Smooth muscle cell (in vitro differentiated cells): ENCODE measurements around the gene XPR1. TPM values are rescaled to one million over a fixed set of nuclear protein-coding genes. Genes with fewer than 3 reads are reported as not detected.

Experiments
- DNase-seq: peaks from one replicate; lab custom pipeline; 2025; ENCODE audit not compliant: unreplicated experiment; lab: John Stamatoyannopoulos, UW
- H2AFZ ChIP-seq: fragments of 200-600 bp; sonication (generic); 2 replicates; pipeline ENCODE4 v1.6.0; 2016; ENCODE audit warnings: antibody characterized with exemption, low read depth, mild to moderate bottlenecking
- H3F3A ChIP-seq: fragments of 200-600 bp; sonication (generic); 2 replicates; pipeline ENCODE4 v1.6.0; 2017; ENCODE audit warnings: antibody characterized with exemption, low read depth
- H3K27ac ChIP-seq: fragments of 200-600 bp; sonication (generic); 2 replicates; pipeline ENCODE4 v1.5.1; 2016; ENCODE audit warnings: low read depth, mild to moderate bottlenecking
- H3K27me3 ChIP-seq: fragments of 200-600 bp; sonication (generic); 2 replicates; pipeline ENCODE4 v1.6.1; 2016; ENCODE audit warnings: low read depth, mild to moderate bottlenecking
- H3K36me3 ChIP-seq: fragments of 200-600 bp; sonication (generic); 2 replicates; pipeline ENCODE4 v1.5.1; 2016; ENCODE audit warnings: low read depth
- H3K4me1 ChIP-seq: fragments of 200-600 bp; sonication (generic); 2 replicates; pipeline ENCODE4 v1.5.1; 2016; ENCODE audit warnings: low read depth
- H3K4me2 ChIP-seq: fragments of 200-600 bp; sonication (generic); 2 replicates; pipeline ENCODE4 v1.6.0; 2016; ENCODE audit warnings: mild to moderate bottlenecking
- H3K4me3 ChIP-seq: fragments of 200-600 bp; sonication (generic); 2 replicates; pipeline ENCODE4 v1.5.1; 2016; ENCODE audit warnings: mild to moderate bottlenecking
- H3K79me2 ChIP-seq: fragments of 200-600 bp; sonication (generic); 2 replicates; pipeline ENCODE4 v1.6.0; 2016; ENCODE audit warnings: low read depth, mild to moderate bottlenecking
- H3K9ac ChIP-seq: fragments of 200-600 bp; sonication (generic); 2 replicates; pipeline ENCODE4 v1.6.0; 2016; ENCODE audit warnings: low read depth
- H3K9me3 ChIP-seq: fragments of 200-600 bp; sonication (generic); replicated peaks from 2 replicates; pipeline ENCODE4 v1.5.1; 2016; ENCODE audit warnings: low read depth
- H4K20me1 ChIP-seq: fragments of 200-600 bp; sonication (generic); 2 replicates; pipeline ENCODE4 v1.6.0; 2016; ENCODE audit warnings: low read depth
- CTCF ChIP-seq: fragments of 200-600 bp; sonication (generic); IDR thresholded peaks from 2 replicates; pipeline ENCODE4 v1.5.1; 2017; ENCODE audit warnings: borderline replicate concordance, mild to moderate bottlenecking, antibody characterized with exemption; ENCODE audit not compliant: insufficient read depth, poor library complexity, severe bottlenecking
- WGBS: methylation state at CpG from one replicate; pipeline ENCODE4 v1.1.7; 2016; ENCODE audit warnings: low lambda C conversion rate; 5-methylcytosine and 5-hydroxymethylcytosine counted together
- polyA plus RNA-seq: library from polyadenylated mRNA; unstranded; fragments of >200 nt; fragmentation: Nextera tagmentation; extraction: Ambion mirVana; gene quantifications from 2 replicates; pipeline ENCODE4 v1.2.1, GENCODE V29; 2016
- total RNA-seq: library from RNA; depleted of rRNA; stranded (reverse); fragments of >200 nt; gene quantifications from 2 replicates; pipeline ENCODE4 v1.2.3, GENCODE V29; 2014

Gene XPR1
- total and polyA plus RNA-seq, 2 experiments from 2014 or later: 9.5 to 27.6 TPM

- Histone ChIP-seq H3K36me3 (no peaks in the 10 kb centered on the region), H3K4me2 (no peak overlapping the region), H3K4me1 (no peaks in the 10 kb centered on the region), H2AFZ (no peak overlapping the region), H3K27ac (no peak overlapping the region), H3K79me2 (peaks cover 16% of the 10 kb centered on the region), H3K27me3 (no peaks in the 10 kb centered on the region), H3K9me3 (peaks cover 11% of the 10 kb centered on the region), H4K20me1 (no peaks in the 10 kb centered on the region), H3K4me3 (no peak overlapping the region), H3F3A (no peaks in the 10 kb centered on the region), H3K9ac (no peak overlapping the region)
- no peak for TF ChIP-seq CTCF
- 94% methylated on average over 4 of the region's 4 CpGs for WGBS
- no peak for DNase-seq
These were observed 96.8 kb downstream of the XPR1 start for GRCh38 chr1:180728472-180729106.

GRCh38 chr1:180731131-180731530, 99.3 kb downstream of the XPR1 start:
- H4K20me1 ChIP-seq: no peaks in the 10 kb centered on the region
- 97% methylated on average over 4 of the region's 4 CpGs for WGBS
- H3K9me3 ChIP-seq: peaks cover 15% of the 10 kb centered on the region
- DNase-seq: no peak
- H3K4me3 ChIP-seq: no peak overlapping the region
- H3K27ac ChIP-seq: no peak overlapping the region
- H3K36me3 ChIP-seq: no peaks in the 10 kb centered on the region
- no peak overlapping the region for H2AFZ ChIP-seq
- no peak overlapping the region for H3K9ac ChIP-seq
- H3K79me2 ChIP-seq: peaks cover 16% of the 10 kb centered on the region
- H3F3A ChIP-seq: no peaks in the 10 kb centered on the region
- no peak for TF ChIP-seq CTCF
- H3K27me3 ChIP-seq: no peaks in the 10 kb centered on the region
- H3K4me1 ChIP-seq: no peaks in the 10 kb centered on the region
- H3K4me2 ChIP-seq: no peak overlapping the region

- Histone ChIP-seq H3F3A (no peaks in the 10 kb centered on the region), H3K4me1 (no peaks in the 10 kb centered on the region), H3K4me2 (no peak overlapping the region), H3K36me3 (no peaks in the 10 kb centered on the region), H3K4me3 (no peak overlapping the region), H3K27me3 (no peaks in the 10 kb centered on the region), H2AFZ (no peak overlapping the region), H3K79me2 (peaks cover 16% of the 10 kb centered on the region), H3K9me3 (peaks cover 15% of the 10 kb centered on the region), H3K27ac (no peak overlapping the region), H4K20me1 (no peaks in the 10 kb centered on the region), H3K9ac (no peak overlapping the region)
- no peak for DNase-seq
- TF ChIP-seq CTCF: no peak
- 98% methylated on average over 14 of the region's 14 CpGs for WGBS
These were observed 101.0 kb downstream of the XPR1 start for GRCh38 chr1:180732866-180733265.

GRCh38 chr1:180734366-180734765, 102.5 kb downstream of the XPR1 start:
- no peak overlapping the region for H3K4me3 ChIP-seq
- 98% methylated on average over 2 of the region's 2 CpGs for WGBS
- no peaks in the 10 kb centered on the region for H3F3A ChIP-seq
- no peaks in the 10 kb centered on the region for H3K4me1 ChIP-seq
- H2AFZ ChIP-seq: no peak overlapping the region
- DNase-seq: no peak
- TF ChIP-seq CTCF: no peak
- H3K27me3 ChIP-seq: no peaks in the 10 kb centered on the region
- no peak overlapping the region for H3K27ac ChIP-seq
- H3K4me2 ChIP-seq: no peak overlapping the region
- no peaks in the 10 kb centered on the region for H4K20me1 ChIP-seq
- H3K9ac ChIP-seq: no peak overlapping the region
- H3K79me2 ChIP-seq: peaks cover 16% of the 10 kb centered on the region
- no peaks in the 10 kb centered on the region for H3K36me3 ChIP-seq
- peaks cover 15% of the 10 kb centered on the region for H3K9me3 ChIP-seq
